Trophoblast cell (in vitro differentiated cells and primary cell): ENCODE measurements around the gene CALN1.

Experiments
- DNase-seq, 2 donors: peaks; one replicate each; pipeline ENCODE4 v3.0.0-alpha.2; 2016
- H2AFZ ChIP-seq: 2 replicates; pipeline ENCODE4 v1.6.1; 2013; ENCODE audit warnings: low read length, moderate library complexity, mild to moderate bottlenecking; ENCODE audit not compliant: insufficient read depth, poor library complexity
- H2AK5ac ChIP-seq: 2 replicates; pipeline ENCODE4 v1.6.1; 2013; ENCODE audit warnings: mild to moderate bottlenecking, low read length
- H2BK120ac ChIP-seq: 2 replicates; pipeline ENCODE4 v1.6.1; 2013; ENCODE audit warnings: low read length, mild to moderate bottlenecking, moderate library complexity; ENCODE audit not compliant: insufficient read depth, poor library complexity
- H2BK12ac ChIP-seq: 2 replicates; pipeline ENCODE4 v1.6.1; 2013; ENCODE audit warnings: mild to moderate bottlenecking, low read length, moderate library complexity
- H2BK5ac ChIP-seq: 2 replicates; pipeline ENCODE4 v1.6.1; 2013; ENCODE audit warnings: low read length, low read depth, moderate library complexity, mild to moderate bottlenecking; ENCODE audit not compliant: poor library complexity
- H3K14ac ChIP-seq: 2 replicates; pipeline ENCODE4 v1.6.1; 2013; ENCODE audit warnings: mild to moderate bottlenecking, low read length
- H3K18ac ChIP-seq: 2 replicates; pipeline ENCODE4 v1.6.1; 2013; ENCODE audit warnings: mild to moderate bottlenecking, low read length
- H3K23ac ChIP-seq: 2 replicates; pipeline ENCODE4 v1.6.1; 2013; ENCODE audit warnings: low read length
- H3K27ac ChIP-seq: 2 replicates; pipeline ENCODE4 v1.5.1; 2013; ENCODE audit warnings: low read depth, mild to moderate bottlenecking, inconsistent platforms, low read length, moderate library complexity
- H3K27me3 ChIP-seq: 2 replicates; pipeline ENCODE4 v1.6.1; 2013; ENCODE audit warnings: inconsistent platforms, mild to moderate bottlenecking, low read length, moderate library complexity; ENCODE audit not compliant: insufficient read depth
- H3K36me3 ChIP-seq, 2 experiments: 1 replicate in 1 of 2; 2 replicates in 1 of 2; pipeline ENCODE4 v1.6.1; 2013; ENCODE audit warnings: low read length in 2 of 2, mild to moderate bottlenecking in 2 of 2, moderate library complexity in 1 of 2; ENCODE audit not compliant: insufficient read depth in 2 of 2, control insufficient read depth in 1 of 2
- H3K4ac ChIP-seq: 2 replicates; pipeline ENCODE4 v1.6.1; 2013; ENCODE audit warnings: low read depth, mild to moderate bottlenecking, low read length, moderate library complexity
- H3K4me1 ChIP-seq, 2 experiments: 1 replicate in 1 of 2; 2 replicates in 1 of 2; pipeline ENCODE4 v1.6.1; 2013; ENCODE audit warnings: low read length in 2 of 2, mild to moderate bottlenecking in 2 of 2, moderate library complexity in 1 of 2; ENCODE audit not compliant: insufficient read depth in 2 of 2, control insufficient read depth in 1 of 2
- H3K4me2 ChIP-seq: 2 replicates; pipeline ENCODE4 v1.6.1; 2013; ENCODE audit warnings: inconsistent platforms, mild to moderate bottlenecking, low read length, moderate library complexity
- H3K4me3 ChIP-seq: 2 replicates; pipeline ENCODE4 v1.5.1; 2013; ENCODE audit warnings: mild to moderate bottlenecking, low read depth, low read length, inconsistent platforms
- H3K79me1 ChIP-seq: one replicate; pipeline ENCODE4 v1.6.1; 2013; ENCODE audit warnings: low read length
- H3K79me2 ChIP-seq: 2 replicates; pipeline ENCODE4 v1.6.1; 2013; ENCODE audit warnings: low read length, mild to moderate bottlenecking; ENCODE audit not compliant: control insufficient read depth, insufficient read depth, poor library complexity
- H3K9ac ChIP-seq: 2 replicates; pipeline ENCODE4 v1.6.1; 2013; ENCODE audit warnings: mild to moderate bottlenecking, low read length
- H3K9me3 ChIP-seq: 2 replicates; pipeline ENCODE4 v1.6.1; 2013; ENCODE audit warnings: low read depth, mild to moderate bottlenecking, control low read depth, inconsistent platforms, low read length; ENCODE audit not compliant: insufficient read depth
- H4K12ac ChIP-seq: 2 replicates; pipeline ENCODE4 v1.6.1; 2013; ENCODE audit warnings: low read depth, mild to moderate bottlenecking, low read length, moderate library complexity
- H4K8ac ChIP-seq: 2 replicates; pipeline ENCODE4 v1.6.1; 2013; ENCODE audit warnings: low read depth, mild to moderate bottlenecking, low read length, moderate library complexity
- H4K91ac ChIP-seq: one replicate; pipeline ENCODE4 v1.6.1; 2013; ENCODE audit warnings: low read depth, mild to moderate bottlenecking, low read length, moderate library complexity
- WGBS: extraction: QIAGEN DNeasy Blood & Tissue Kit; methylation state at CpG from one replicate; pipeline ENCODE4 v1.1.7; 2013; ENCODE audit warnings: missing lambda C conversion rate; ENCODE audit not compliant: insufficient read length, insufficient coverage; ENCODE audit errors: extremely low coverage; 5-methylcytosine and 5-hydroxymethylcytosine counted together

CALN1 gene

DNA sequence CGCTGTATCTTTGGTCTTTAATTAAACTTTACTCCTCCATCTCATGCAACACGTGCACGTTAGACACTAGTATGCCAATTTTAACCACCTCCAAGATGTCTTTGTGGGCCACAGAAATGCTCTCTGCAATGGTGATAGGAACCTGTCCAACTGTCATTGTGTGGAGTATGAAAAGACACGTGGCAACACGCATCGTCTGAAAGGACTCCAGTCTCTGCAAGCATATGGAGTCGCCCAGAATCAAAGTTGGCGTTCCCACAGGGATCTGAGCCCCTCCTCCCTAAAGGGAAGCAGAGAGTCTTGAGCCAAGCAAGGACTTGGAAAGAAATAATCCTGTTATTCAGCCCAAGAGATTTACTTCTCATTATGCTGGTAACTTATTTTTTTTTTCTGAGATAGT, 301.1 kb downstream of the CALN1 start:
- Histone ChIP-seq H4K12ac (no peak overlapping the region), H3K79me1 (no peaks in the 10 kb centered on the region), H3K14ac (no peak overlapping the region), H2AFZ (no peak overlapping the region), H3K36me3 (no peaks in the 10 kb centered on the region), H3K27me3 (no peaks in the 10 kb centered on the region), H3K9ac (no peak overlapping the region), H3K9me3 (peaks cover 4% of the 10 kb centered on the region), H3K23ac (no peak overlapping the region), H4K8ac (no peak overlapping the region), H3K27ac (no peak overlapping the region), H3K4me3 (no peak overlapping the region), H3K18ac (no peak overlapping the region), H2BK120ac (no peak overlapping the region), H2BK12ac (no peak overlapping the region), H2BK5ac (no peak overlapping the region), H3K4ac (no peak overlapping the region), H3K79me2 (no peaks in the 10 kb centered on the region), H3K4me1 (no peaks in the 10 kb centered on the region), H2AK5ac (no peak overlapping the region), H4K91ac (no peak overlapping the region), H3K4me2 (no peak overlapping the region)
- no peak for DNase-seq
- WGBS: no CpG with 5 or more reads among the region's 8 CpGs

DNA sequence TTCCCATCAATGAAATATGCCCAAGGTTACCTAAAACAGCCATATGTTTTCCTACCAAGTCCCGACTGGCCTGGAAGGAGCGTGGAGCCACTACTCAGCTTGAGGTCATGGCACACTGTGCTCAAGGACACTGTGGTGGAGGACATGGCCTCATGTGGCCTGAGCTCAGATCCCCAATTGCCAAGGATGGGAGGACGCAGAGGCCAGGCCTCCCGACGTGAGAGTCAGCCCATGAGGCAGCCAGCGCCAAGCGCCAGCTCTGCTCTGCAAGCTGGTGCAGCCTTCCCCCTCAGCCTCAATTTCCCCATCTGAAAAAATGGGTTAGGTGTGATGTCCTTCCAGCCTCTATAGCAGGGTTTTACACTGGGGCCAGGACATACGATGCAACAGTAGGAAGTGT, 302.6 kb downstream of the CALN1 start:
- Histone ChIP-seq H2BK120ac (no peak overlapping the region), H2AFZ (no peak overlapping the region), H4K8ac (no peak overlapping the region), H3K79me1 (no peaks in the 10 kb centered on the region), H2BK5ac (no peak overlapping the region), H3K14ac (no peak overlapping the region), H3K27ac (no peak overlapping the region), H3K4me2 (no peak overlapping the region), H3K9me3 (peaks cover 4% of the 10 kb centered on the region), H2BK12ac (no peak overlapping the region), H4K91ac (no peak overlapping the region), H3K4me1 (no peaks in the 10 kb centered on the region), H3K27me3 (no peaks in the 10 kb centered on the region), H3K9ac (no peak overlapping the region), H3K79me2 (no peaks in the 10 kb centered on the region), H3K18ac (no peak overlapping the region), H4K12ac (no peak overlapping the region), H3K23ac (no peak overlapping the region), H3K4ac (no peak overlapping the region), H2AK5ac (no peak overlapping the region), H3K4me3 (no peak overlapping the region), H3K36me3 (no peaks in the 10 kb centered on the region)
- DNase-seq: no peak
- no CpG with 5 or more reads among the region's 8 CpGs for WGBS

DNA sequence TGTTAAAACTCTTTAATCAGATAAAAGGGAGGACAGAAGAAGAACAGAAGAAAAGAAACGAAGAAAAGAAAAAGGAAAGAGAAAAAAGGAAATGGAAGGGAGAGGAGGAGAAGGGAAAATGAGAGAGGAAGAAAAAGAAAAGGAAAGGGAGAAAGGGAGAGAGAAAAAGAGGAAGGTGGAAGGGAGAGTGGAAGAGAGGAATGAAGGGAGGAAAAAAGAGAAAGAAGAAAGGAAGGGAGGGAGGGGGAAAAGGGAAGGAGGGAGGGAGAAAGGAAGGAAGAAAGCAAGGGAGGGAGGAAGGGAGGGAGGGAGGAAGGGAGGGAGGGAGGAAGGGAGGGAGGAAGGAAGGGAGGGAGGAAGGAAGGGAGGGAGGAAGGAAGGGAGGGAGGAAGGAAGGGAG, 305.7 kb downstream of the CALN1 start:
- Histone ChIP-seq H4K91ac (no peak overlapping the region), H2AK5ac (no peak overlapping the region), H3K9me3 (peaks cover 4% of the 10 kb centered on the region), H2AFZ (no peak overlapping the region), H3K18ac (no peak overlapping the region), H3K27me3 (no peaks in the 10 kb centered on the region), H3K27ac (no peak overlapping the region), H3K79me1 (no peaks in the 10 kb centered on the region), H3K9ac (no peak overlapping the region), H2BK120ac (no peak overlapping the region), H3K4ac (no peak overlapping the region), H4K12ac (no peak overlapping the region), H3K23ac (no peak overlapping the region), H3K79me2 (no peaks in the 10 kb centered on the region), H3K14ac (no peak overlapping the region), H3K36me3 (no peaks in the 10 kb centered on the region), H3K4me3 (no peak overlapping the region), H3K4me1 (no peaks in the 10 kb centered on the region), H2BK12ac (no peak overlapping the region), H4K8ac (no peak overlapping the region), H3K4me2 (no peak overlapping the region), H2BK5ac (no peak overlapping the region)
- 92% methylated on average over 1 of the region's 1 CpG for WGBS
- DNase-seq: no peak

DNA sequence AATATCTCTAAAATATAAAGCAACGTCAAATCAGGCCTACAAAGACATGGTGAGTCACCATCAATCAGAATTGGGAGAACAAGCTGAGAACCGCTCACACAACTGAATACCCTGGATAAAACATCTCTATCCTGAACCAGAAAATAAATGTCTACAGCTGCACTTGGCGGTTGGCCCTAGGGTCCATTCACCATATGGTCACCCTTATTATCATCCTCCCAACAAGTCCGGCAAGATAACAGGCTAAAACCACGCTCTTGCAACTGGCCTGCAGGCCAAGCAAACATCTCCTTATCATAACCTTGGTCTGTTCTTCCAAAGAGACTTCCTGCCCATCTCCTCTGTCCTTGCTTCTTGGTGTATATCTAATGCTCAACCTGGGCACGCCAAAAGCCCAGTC, 310.7 kb downstream of the CALN1 start:
- Histone ChIP-seq H3K23ac (no peak overlapping the region), H3K36me3 (no peaks in the 10 kb centered on the region), H3K79me2 (no peaks in the 10 kb centered on the region), H2BK12ac (no peak overlapping the region), H3K4me1 (no peaks in the 10 kb centered on the region), H3K18ac (no peak overlapping the region), H3K27me3 (no peaks in the 10 kb centered on the region), H4K8ac (no peak overlapping the region), H2AK5ac (no peak overlapping the region), H4K91ac (no peak overlapping the region), H3K9me3 (no peaks in the 10 kb centered on the region), H3K79me1 (no peaks in the 10 kb centered on the region), H3K4me2 (no peak overlapping the region), H2BK5ac (no peak overlapping the region), H3K9ac (no peak overlapping the region), H3K14ac (no peak overlapping the region), H2BK120ac (no peak overlapping the region), H3K4ac (no peak overlapping the region), H3K4me3 (no peak overlapping the region), H4K12ac (no peak overlapping the region), H2AFZ (no peak overlapping the region), H3K27ac (no peak overlapping the region)
- WGBS: no CpG with 5 or more reads among the region's 6 CpGs
- DNase-seq: no peak
